ENCODE measurements around the gene GPX4.

GPX4 gene

GRCh38 chr19:1068009-1069001 lies 35.5 kb upstream of the GPX4 start:
- no peak for DNase-seq

GRCh38 chr19:1069009-1069779 lies 34.6 kb upstream of the GPX4 start:
- no peak for DNase-seq

GRCh38 chr19:1070576-1070930 lies 33.2 kb upstream of the GPX4 start:
- DNase-seq, result no peak

GRCh38 chr19:1070931-1071791 lies 32.6 kb upstream of the GPX4 start:
- DNase-seq, result no peak

- no peak for DNase-seq
These were observed 31.3 kb upstream of the GPX4 start for GRCh38 chr19:1072371-1073015.

- no peak for DNase-seq
These were observed 30.5 kb upstream of the GPX4 start for GRCh38 chr19:1073063-1073955.

- no peak for DNase-seq
These were observed 29.8 kb upstream of the GPX4 start for GRCh38 chr19:1073956-1074517.

- DNase-seq, result no peak
These were observed 29.1 kb upstream of the GPX4 start for GRCh38 chr19:1074544-1075283.

- no peak for DNase-seq
These were observed 27.8 kb upstream of the GPX4 start for GRCh38 chr19:1076046-1076386.

GRCh38 chr19:1076951-1077350 lies 26.8 kb upstream of the GPX4 start:
- DNase-seq, result no peak

- DNase-seq, result no peak
These were observed 24.2 kb upstream of the GPX4 start for GRCh38 chr19:1079566-1080111.

GRCh38 chr19:1080360-1081161 lies 23.2 kb upstream of the GPX4 start:
- no peak for DNase-seq

- DNase-seq, result no peak
These were observed 22.3 kb upstream of the GPX4 start for GRCh38 chr19:1081301-1082164.

GRCh38 chr19:1082165-1082927 lies 21.4 kb upstream of the GPX4 start:
- DNase-seq, result no peak

- no peak for DNase-seq
These were observed 20.6 kb upstream of the GPX4 start for GRCh38 chr19:1082928-1083816.

All from amniotic stem cell (primary cell).